Small intestine (tissue), 7 donors: Measurements from ENCODE around the gene OR6C75. TPM values are rescaled to one million over a fixed set of nuclear protein-coding genes. Genes with fewer than 3 reads are reported as not detected.
"Not testable (repeated sequence)": the region's sequence is repeated elsewhere in the genome, so short reads cannot be mapped to it uniquely, and the experiment has no call there.

ENCODE experiments used
- DNase-seq, 2 donors: peaks; one replicate each; pipeline versions ENCODE4 v3.0.0 to v3.0.0-alpha.2; 2013
- FAIRE-seq: peaks from 2 replicates; lab custom pipeline; 2012; peaks lifted over from hg19 to GRCh38; lab: Jason Lieb, UNC
- H3K27ac ChIP-seq, 3 donors: one replicate each; pipeline ENCODE4 v1.5.1; 2013; ENCODE audit warnings: low read length in 2 of 3, mild to moderate bottlenecking in 2 of 3, control low read depth in 1 of 3, inconsistent platforms in 1 of 3, low read depth in 1 of 3, moderate library complexity in 1 of 3
- H3K27me3 ChIP-seq, 3 donors: one replicate each; pipeline ENCODE4 v1.6.1; 2013; ENCODE audit warnings: low read length in 3 of 3, inconsistent platforms in 1 of 3; ENCODE audit not compliant: control insufficient read depth in 3 of 3, insufficient read depth in 3 of 3
- H3K36me3 ChIP-seq, 3 donors: one replicate each; pipeline ENCODE4 v1.6.1; 2013; ENCODE audit warnings: low read length in 3 of 3, inconsistent platforms in 1 of 3, low read depth in 1 of 3, mild to moderate bottlenecking in 1 of 3, moderate library complexity in 1 of 3; ENCODE audit not compliant: control insufficient read depth in 3 of 3, insufficient read depth in 2 of 3
- H3K4me1 ChIP-seq, 3 donors: one replicate each; pipeline ENCODE4 v1.6.1; 2013; ENCODE audit warnings: low read length in 2 of 3, inconsistent platforms in 1 of 3, low read depth in 1 of 3, mild to moderate bottlenecking in 1 of 3, moderate library complexity in 1 of 3; ENCODE audit not compliant: control insufficient read depth in 3 of 3, insufficient read depth in 2 of 3
- H3K4me3 ChIP-seq, 3 donors: one replicate each; pipeline ENCODE4 v1.5.1; 2013; ENCODE audit warnings: low read length in 3 of 3, control low read depth in 1 of 3, inconsistent platforms in 1 of 3, low read depth in 1 of 3, mild to moderate bottlenecking in 1 of 3, moderate library complexity in 1 of 3
- H3K9me3 ChIP-seq, 2 donors: one replicate each; pipeline ENCODE4 v1.6.1; 2013; ENCODE audit warnings: low read depth in 1 of 2, low read length in 1 of 2; ENCODE audit not compliant: control insufficient read depth in 2 of 2, insufficient read depth in 1 of 2
- WGBS, 3 donors: extraction: QIAGEN DNeasy Blood & Tissue Kit; methylation state at CpG; one replicate each; pipeline ENCODE4 v1.1.7; 2013; 5-methylcytosine and 5-hydroxymethylcytosine counted together
- polyA plus RNA-seq, 4 donors: library from polyadenylated mRNA; stranded (reverse) in 3 of 4; unstranded in 1 of 4; fragments of 200-250 nt in 3 of 4; fragments of 120-200 nt in 1 of 4; gene quantifications; one replicate each; pipeline versions ENCODE4 v1.2.1 to v1.2.3, GENCODE V29; 2013
- donor health status: healthy with polysubstance abuse.
- donor health status: control.
- donor health status: control.
- donor health status: Bipolar disorder and iron deficiency.
- donor health status: healthy.

Gene OR6C75
- polyA plus RNA-seq, 4 donors = not detected

DNA sequence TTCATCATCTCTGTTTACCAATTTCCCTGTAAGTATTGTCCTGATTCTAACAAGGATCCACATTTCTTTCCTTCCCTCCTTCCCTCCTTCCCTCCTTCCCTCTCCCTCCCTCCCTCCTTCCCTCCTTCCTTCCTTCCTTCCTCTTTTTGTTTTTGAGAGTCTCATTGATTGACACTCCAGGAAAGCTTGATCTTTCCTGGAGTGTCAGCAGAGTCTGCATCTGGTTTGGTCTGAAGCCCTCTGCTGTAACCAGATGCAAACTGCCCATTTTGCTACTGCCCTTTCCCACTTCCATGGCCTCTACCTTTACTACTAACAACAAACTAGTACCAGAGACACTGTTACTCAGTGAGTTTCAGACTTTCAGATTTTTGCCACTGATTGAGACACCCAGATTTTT is 23.1 kb downstream of the OR6C75 start:
- H3K4me1 ChIP-seq = no peaks in the 10 kb centered on the region
- H3K9me3 ChIP-seq = no peaks in the 10 kb centered on the region
- H3K27ac ChIP-seq = no peak overlapping the region
- no peaks in the 10 kb centered on the region for H3K27me3 ChIP-seq
- DNase-seq (no peak), FAIRE-seq (no peak)
- no peak overlapping the region for H3K4me3 ChIP-seq
- H3K36me3 ChIP-seq = no peaks in the 10 kb centered on the region

DNA sequence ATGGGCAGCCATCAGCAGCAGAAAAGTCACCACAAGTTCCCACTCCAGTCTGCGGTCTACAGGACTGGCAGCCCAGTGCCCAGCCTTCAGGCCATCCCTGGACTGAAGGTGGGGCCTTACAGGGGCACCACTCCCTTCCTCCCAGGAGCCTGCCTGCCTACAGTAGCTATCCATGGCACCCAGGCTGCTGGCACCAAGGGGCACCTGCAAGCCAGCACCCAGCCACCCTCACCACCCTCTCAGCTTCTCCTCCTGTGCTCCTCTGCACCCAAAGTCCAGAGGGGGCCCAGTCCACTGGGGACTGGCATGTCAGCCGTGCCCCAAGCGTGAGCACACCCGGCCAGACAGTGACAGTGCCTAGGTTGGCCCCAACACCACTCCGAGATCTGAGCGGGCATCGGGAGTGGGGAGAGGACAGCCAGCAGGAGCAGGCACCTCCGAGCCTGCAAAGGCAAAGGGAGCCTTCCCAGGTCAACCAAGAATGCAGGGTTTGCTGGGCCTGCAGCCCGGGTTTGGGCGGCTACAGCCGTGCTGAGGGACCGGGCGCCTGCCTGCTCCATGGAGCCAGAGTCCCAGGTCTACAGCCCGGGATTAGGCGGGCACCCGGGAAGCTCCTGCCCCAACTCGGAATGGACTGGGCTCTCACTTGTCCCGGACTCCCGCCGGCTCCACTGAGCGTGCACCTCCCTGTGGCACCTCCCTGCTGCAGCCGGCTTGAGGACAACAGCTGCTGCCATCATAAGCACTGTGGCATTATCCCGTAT is 29.4 kb downstream of the OR6C75 start:
- H3K4me3 ChIP-seq = no peak overlapping the region
- H3K36me3 ChIP-seq = no peaks in the 10 kb centered on the region
- no peak overlapping the region for H3K27ac ChIP-seq
- FAIRE-seq (no peak), DNase-seq (no peak)
- H3K4me1 ChIP-seq = no peaks in the 10 kb centered on the region
- WGBS, 3 donors = 83 to 90% (median 89%) methylated on average over 22 to 23 of the region's 23 CpGs
- no peaks in the 10 kb centered on the region for H3K27me3 ChIP-seq
- peaks cover 0 to 2% of the 10 kb centered on the region in 2 donors for H3K9me3 ChIP-seq

DNA sequence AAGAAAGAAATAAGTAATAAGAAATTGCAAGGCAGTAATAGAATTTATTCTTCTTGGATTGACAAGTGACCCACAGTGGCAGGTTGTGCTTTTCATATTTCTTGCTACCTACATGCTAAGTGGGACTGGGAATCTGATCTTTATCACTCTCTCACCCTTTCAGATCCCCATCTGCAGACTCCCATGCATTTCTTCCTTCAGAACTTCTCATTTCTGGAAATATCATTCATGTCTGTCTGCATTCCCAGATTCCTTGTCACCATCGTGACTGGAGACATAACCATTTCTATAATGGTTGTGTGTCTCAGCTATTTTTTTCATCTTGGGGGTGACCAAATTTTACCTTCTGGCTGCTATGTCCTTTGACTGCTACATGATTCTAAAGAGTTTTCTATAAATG is 33.6 kb downstream of the OR6C75 start:
- Histone ChIP-seq H3K4me1 (no peaks in the 10 kb centered on the region), H3K9me3 (peaks cover 0 to 2% of the 10 kb centered on the region in 2 donors), H3K36me3 (no peaks in the 10 kb centered on the region), H3K27ac (no peak overlapping the region), H3K4me3 (no peak overlapping the region), H3K27me3 (no peaks in the 10 kb centered on the region)
- no peak for DNase-seq
- FAIRE-seq = no peak
- WGBS, 3 donors = 78 to 82% (median 78%) methylated on average over 1 of the region's 1 CpG

DNA sequence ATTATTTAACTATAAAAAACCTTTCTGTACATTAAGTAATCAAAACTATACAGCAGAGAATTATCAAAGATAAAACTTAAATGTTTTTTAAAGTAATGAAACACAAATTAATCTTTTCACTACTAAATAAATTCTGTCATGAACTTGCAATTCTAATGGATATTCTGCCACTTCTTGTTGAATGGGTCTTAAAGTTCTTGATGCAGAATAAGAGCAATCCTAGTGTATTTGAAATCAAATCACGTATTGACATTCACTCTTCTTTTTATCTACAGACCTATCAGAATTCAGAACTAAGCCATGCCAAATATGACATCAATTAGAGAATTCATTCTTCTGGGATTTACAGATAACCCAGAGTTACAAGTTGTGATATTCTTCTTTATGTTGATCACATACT is 37.5 kb downstream of the OR6C75 start, which contains the start of gene OR6C65:
Gene OR6C65 (plus strand): TSS at position 301 of the 400 bp plus-strand sequence. CDS start 0 bp downstream, at position 301.
- H3K27ac ChIP-seq = no peak within 1 kb of the TSS
- WGBS, 3 donors = 76 to 93% (median 88%) methylated on average over 1 of the region's 1 CpG
- no peaks in the 10 kb centered on the region for H3K36me3 ChIP-seq
- FAIRE-seq = no peak
- no peak within 1 kb of the TSS for H3K4me3 ChIP-seq
- H3K4me1 ChIP-seq = no peaks in the 10 kb centered on the region
- no peaks in the 10 kb centered on the region for H3K27me3 ChIP-seq
- H3K9me3 ChIP-seq = no peaks in the 10 kb centered on the region
- no peak for DNase-seq

DNA sequence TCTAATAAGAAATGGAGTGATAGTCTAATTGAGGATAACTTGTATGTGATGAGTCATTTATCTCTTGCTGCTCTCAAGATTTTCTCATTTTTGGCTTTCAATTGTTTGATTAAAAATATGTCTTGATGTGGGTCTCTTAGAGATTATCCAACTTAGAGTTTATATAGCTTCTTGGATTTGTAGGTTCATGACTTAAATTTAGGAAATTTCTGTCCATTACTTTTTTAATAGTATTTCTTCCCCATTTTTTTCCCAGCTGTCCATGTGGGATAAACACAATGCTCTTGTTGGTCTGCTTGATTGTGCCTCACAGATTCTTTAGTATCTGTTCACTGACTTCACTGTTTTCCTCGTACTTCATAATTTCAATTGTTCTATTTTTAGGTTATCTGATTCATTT is 45.1 kb downstream of the OR6C75 start:
- H3K36me3 ChIP-seq = no peaks in the 10 kb centered on the region
- H3K4me1 ChIP-seq = no peaks in the 10 kb centered on the region
- H3K27me3 ChIP-seq = no peaks in the 10 kb centered on the region
- H3K27ac ChIP-seq = no peak overlapping the region
- H3K4me3 ChIP-seq = no peak overlapping the region
- 69 to 80% (median 77%) methylated on average over 1 of the region's 1 CpG for WGBS, 3 donors
- no peaks in the 10 kb centered on the region for H3K9me3 ChIP-seq
- DNase-seq (no peak), FAIRE-seq (no peak)

DNA sequence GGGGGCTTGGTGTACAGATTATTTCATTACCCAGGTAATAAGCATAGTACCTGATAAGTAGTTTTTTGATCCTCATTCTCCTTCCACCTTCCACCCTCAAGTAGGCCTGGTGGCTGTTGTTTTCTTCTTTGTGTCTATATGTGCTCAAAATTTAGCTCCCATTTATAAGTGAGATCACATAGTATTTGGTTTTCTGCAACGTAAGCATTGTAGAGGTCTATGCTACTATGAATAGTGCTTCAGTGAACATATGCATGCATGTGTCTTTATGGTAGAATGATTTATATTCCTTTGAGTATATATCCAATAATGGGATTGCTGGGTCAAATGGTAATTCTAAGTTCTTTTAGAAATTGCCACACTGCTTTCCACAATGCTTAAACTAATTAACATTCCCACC is 46.4 kb downstream of the OR6C75 start:
- not testable (repeated sequence) for H3K27ac ChIP-seq, H3K36me3 ChIP-seq, H3K4me3 ChIP-seq, FAIRE-seq, H3K27me3 ChIP-seq, H3K9me3 ChIP-seq, H3K4me1 ChIP-seq, DNase-seq
- WGBS, 3 donors = 94 to 100% (median 95%) methylated on average over 1 of the region's 1 CpG

DNA sequence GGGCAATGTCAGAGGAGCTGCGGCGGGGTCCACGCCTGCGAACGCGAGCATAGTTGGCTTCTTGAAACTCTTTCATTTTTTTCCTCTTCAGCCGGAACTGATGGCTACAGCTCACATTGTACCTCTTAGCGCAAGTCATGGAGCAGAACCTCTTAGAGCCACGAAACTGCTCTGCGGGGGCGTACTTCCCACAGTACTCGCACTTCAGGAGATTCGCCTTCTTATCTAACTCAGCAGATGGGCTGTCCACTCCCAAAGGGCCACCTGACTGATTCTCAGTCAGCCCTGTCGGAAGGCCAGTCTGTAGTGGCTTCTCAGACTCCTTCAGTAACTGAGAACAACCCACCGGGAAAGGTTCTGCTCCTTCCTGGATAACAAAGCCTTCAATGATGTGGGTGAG is 49.4 kb downstream of the OR6C75 start:
- DNase-seq, H3K4me3 ChIP-seq, H3K4me1 ChIP-seq, H3K27ac ChIP-seq, H3K9me3 ChIP-seq, H3K36me3 ChIP-seq, H3K27me3 ChIP-seq, FAIRE-seq: not testable (repeated sequence)
- 92 to 96% (median 93%) methylated on average over 10 to 15 of the region's 15 CpGs for WGBS, 3 donors

DNA sequence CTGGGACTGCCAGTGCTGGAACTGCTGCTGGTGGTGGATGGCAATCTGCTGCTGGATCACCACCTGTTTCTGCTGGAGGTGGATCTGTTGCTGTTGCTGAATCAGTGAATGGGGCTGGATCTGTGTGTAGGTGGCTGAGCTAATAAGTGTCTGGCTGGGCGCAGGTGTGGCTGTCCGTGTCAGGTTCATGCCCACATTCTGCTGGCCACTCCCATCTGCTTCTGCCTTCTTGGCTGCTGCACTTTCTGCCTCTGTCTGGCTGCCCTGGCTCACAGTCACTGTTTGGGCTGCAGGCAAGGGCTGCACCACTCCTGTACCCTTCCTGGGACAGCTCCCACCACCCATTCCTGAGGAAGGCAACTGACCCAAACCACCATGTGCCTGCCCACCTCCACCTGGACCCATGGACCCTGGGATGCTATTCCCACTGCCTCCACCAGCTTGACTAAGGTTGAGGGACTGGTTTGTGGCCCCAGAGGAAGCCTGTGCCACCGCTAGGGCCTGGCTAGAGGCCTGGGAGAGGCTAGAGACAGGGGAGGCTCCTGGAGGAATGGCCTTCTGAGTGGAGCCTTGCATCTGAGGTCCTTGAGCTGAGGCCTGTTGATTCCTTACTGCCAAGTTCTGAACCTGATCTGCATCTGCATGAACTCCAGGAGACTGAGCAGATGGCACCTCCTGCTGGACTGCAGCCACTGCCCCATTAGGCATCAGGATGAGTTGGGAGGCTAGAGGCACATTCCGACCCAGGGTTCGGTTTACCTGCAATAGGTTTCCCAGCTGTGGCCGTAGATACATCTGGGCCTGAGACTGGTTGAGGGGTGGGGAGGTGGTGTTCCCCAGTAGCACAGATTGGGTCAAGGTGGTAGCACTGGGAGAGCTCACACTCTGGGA is 51.0 kb downstream of the OR6C75 start:
- not testable (repeated sequence) for H3K27me3 ChIP-seq, H3K4me1 ChIP-seq, H3K36me3 ChIP-seq, H3K4me3 ChIP-seq, DNase-seq, FAIRE-seq, H3K9me3 ChIP-seq, H3K27ac ChIP-seq
- 81 to 95% (median 89%) methylated on average over 3 to 5 of the region's 6 CpGs for WGBS, 3 donors
